B cell (primary cell): ENCODE results near the gene CLASP1. TPM values are rescaled to one million over a fixed set of nuclear protein-coding genes. Genes with fewer than 3 reads are reported as not detected.

Experiments used
- ATAC-seq: fragments of 200-7000 bp; cut with Tn5 transposase; one replicate; pipeline ENCODE4 v1.10.0; 2021; ENCODE audit warnings: low read depth, mild to moderate bottlenecking, moderate number of reproducible peaks, moderate library complexity
- CTCF ChIA-PET: fragments of 350-600 bp; sonication (Branson Sonifier 250); formaldehyde crosslinking; loops from one replicate; lab custom pipeline; 2021; ENCODE audit warnings: antibody characterized with exemption, inconsistent platforms; lab: Charles Lee
- POLR2A ChIA-PET: fragments of 350-600 bp; sonication (Branson Sonifier 250); formaldehyde crosslinking; loops from one replicate; lab custom pipeline; 2021; ENCODE audit warnings: antibody characterized with exemption; lab: Charles Lee
- DNase-seq: peaks from one replicate; pipeline ENCODE4 v3.0.0; 2013
- H2AFZ ChIP-seq: 2 replicates; pipeline ENCODE4 v1.6.1; 2012; ENCODE audit warnings: mild to moderate bottlenecking, low read depth, low read length; ENCODE audit not compliant: insufficient read depth, poor library complexity, severe bottlenecking
- H3K27ac ChIP-seq, 2 donors: 1 replicate in 1 of 2; 2 replicates in 1 of 2; pipeline ENCODE4 v1.5.1; 2012 to 2013; ENCODE audit warnings: low read length in 2 of 2, mild to moderate bottlenecking in 2 of 2, moderate library complexity in 1 of 2
- H3K27me3 ChIP-seq, 4 experiments: fragments of 200-600 bp in 1 of 4; sonication (generic) in 1 of 4; replicated peaks in 1 of 4; 1 replicate in 2 of 4; 2 replicates in 2 of 4; pipeline versions ENCODE4 v1.6.1 to v1.7.0; 2013 to 2016; ENCODE audit warnings: low read length in 3 of 4, mild to moderate bottlenecking in 2 of 4, mixed read lengths in 1 of 4, moderate library complexity in 1 of 4; ENCODE audit not compliant: insufficient read depth in 4 of 4, control insufficient read depth in 3 of 4; ENCODE audit errors: control extremely low read depth in 1 of 4
- H3K36me3 ChIP-seq, 2 experiments: replicated peaks in 1 of 2; 1 replicate in 1 of 2; 2 replicates in 1 of 2; pipeline versions ENCODE4 v1.6.1 to v1.7.1; 2013; ENCODE audit warnings: low read length in 1 of 2; ENCODE audit not compliant: insufficient read depth in 2 of 2, control insufficient read depth in 1 of 2; ENCODE audit errors: control extremely low read depth in 1 of 2, extremely low read depth in 1 of 2
- H3K4me1 ChIP-seq, 2 donors: fragments of 200-600 bp in 1 of 2; sonication (generic) in 1 of 2; 1 replicate in 1 of 2; 2 replicates in 1 of 2; pipeline versions ENCODE4 v1.5.1 to v1.6.1; 2013 to 2017; ENCODE audit warnings: low read length in 2 of 2; ENCODE audit not compliant: control insufficient read depth in 2 of 2, insufficient read depth in 2 of 2
- H3K4me2 ChIP-seq: replicated peaks from 2 replicates; pipeline ENCODE3; 2012; ENCODE audit warnings: mild to moderate bottlenecking, low read depth, low read length; ENCODE audit not compliant: poor library complexity, severe bottlenecking
- H3K4me3 ChIP-seq, 5 experiments: fragments of 200-600 bp in 1 of 5; sonication (generic) in 1 of 5; 1 replicate in 3 of 5; 2 replicates in 2 of 5; pipeline versions ENCODE4 v1.5.1 to v1.7.0; 2011 to 2016; ENCODE audit warnings: low read length in 4 of 5, mild to moderate bottlenecking in 4 of 5, low read depth in 2 of 5, control low read depth in 1 of 5, moderate library complexity in 1 of 5; ENCODE audit not compliant: insufficient read depth in 1 of 5; ENCODE audit errors: control extremely low read depth in 1 of 5, extremely low read depth in 1 of 5
- H3K79me2 ChIP-seq: fragments of 200-600 bp; sonication (generic); one replicate; pipeline ENCODE4 v1.6.0; 2016; ENCODE audit warnings: low read length; ENCODE audit not compliant: control insufficient read depth, insufficient read depth
- H3K9ac ChIP-seq: fragments of 200-600 bp; sonication (generic); 2 replicates; pipeline ENCODE4 v1.6.1; 2017; ENCODE audit warnings: mild to moderate bottlenecking, low read length, moderate library complexity
- H3K9me3 ChIP-seq, 3 donors: one replicate each; pipeline versions ENCODE4 v1.6.1 to v1.7.1; 2013; ENCODE audit warnings: low read length in 2 of 3; ENCODE audit not compliant: control insufficient read depth in 2 of 3, insufficient read depth in 1 of 3; ENCODE audit errors: control extremely low read depth in 1 of 3
- H4K20me1 ChIP-seq: 2 replicates; pipeline ENCODE4 v1.6.0; 2012; ENCODE audit warnings: mild to moderate bottlenecking, low read length; ENCODE audit not compliant: insufficient read depth, control insufficient read depth, poor library complexity, severe bottlenecking
- H3K27ac Mint-ChIP-seq: one replicate; pipeline ENCODE4 v1.8.0; 2021; ENCODE audit warnings: mixed read lengths
- H3K27me3 Mint-ChIP-seq: one replicate; pipeline ENCODE4 v1.8.0; 2021; ENCODE audit warnings: mixed read lengths
- H3K4me1 Mint-ChIP-seq: one replicate; pipeline ENCODE4 v1.8.0; 2021; ENCODE audit warnings: mixed read lengths
- H3K4me3 Mint-ChIP-seq: one replicate; pipeline ENCODE4 v1.8.0; 2021; ENCODE audit warnings: mixed read lengths
- H3K9me3 Mint-ChIP-seq: one replicate; pipeline ENCODE4 v1.8.0; 2022; ENCODE audit warnings: mixed read lengths; ENCODE audit not compliant: insufficient read depth
- EZH2 ChIP-seq: IDR thresholded peaks from 2 replicates; pipeline ENCODE4 v1.6.1; 2012; ENCODE audit warnings: borderline replicate concordance, low read depth, mild to moderate bottlenecking, moderate library complexity, low read length; ENCODE audit not compliant: insufficient read depth, poor library complexity, severe bottlenecking
- WGBS: methylation state at CpG from one replicate; pipeline ENCODE4 v1.1.5; 2013; ENCODE audit warnings: missing lambda C conversion rate; ENCODE audit not compliant: insufficient coverage; 5-methylcytosine and 5-hydroxymethylcytosine counted together
- intact Hi-C: fragments of 100-400 bp; cut with micrococcal nuclease; formaldehyde crosslinking; loops from one replicate; pipeline ENCODE4 v1.10.0; 2022
- polyA plus RNA-seq: library from polyadenylated mRNA; depleted of rRNA; stranded (reverse); fragments of >200 nt; gene quantifications from 2 replicates; pipeline ENCODE4 v1.2.3, GENCODE V29; 2012
- total RNA-seq, 2 donors: library from RNA; stranded (reverse); fragments of 120-200 nt in 1 of 2; gene quantifications; 1 replicate in 1 of 2; 2 replicates in 1 of 2; pipeline versions ENCODE4 v1.2.3 to v1.2.4, GENCODE V29; 2013 to 2022
- TF ChIP-seq, protein P1 (sequence below): fragments of 200-600 bp; IDR thresholded peaks from one replicate; pipeline ENCODE4 v1.8.0; 2022; ENCODE audit warnings: antibody characterized with exemption, mild to moderate bottlenecking

Gene CLASP1
- total and polyA plus RNA-seq, 2 donors (not counting 1 experiment from before 2014, with no cell fraction given): 8.7 to 88.0 TPM

GRCh38 chr2:121367246-121367900 lies 281.9 kb downstream of the CLASP1 start:
- ATAC-seq (no peak), DNase-seq (no peak)
- ChIA-PET POLR2A (no interaction called here), CTCF (no interaction called here)
- H3K4me3 Mint-ChIP-seq: no peak overlapping the region
- no peak overlapping the region for H3K4me3 ChIP-seq
- WGBS: 100% methylated on average over 6 of the region's 26 CpGs
- no peaks in the 10 kb centered on the region for H4K20me1 ChIP-seq
- no peaks in the 10 kb centered on the region for H3K4me1 ChIP-seq
- H2AFZ ChIP-seq: no peak overlapping the region
- H3K9ac ChIP-seq: no peak overlapping the region
- no peaks in the 10 kb centered on the region for H3K9me3 Mint-ChIP-seq
- H3K36me3 ChIP-seq: peaks cover 0 to 58% of the 10 kb centered on the region in 2 experiments
- H3K79me2 ChIP-seq: no peaks in the 10 kb centered on the region
- no peaks in the 10 kb centered on the region for H3K27me3 ChIP-seq
- H3K27ac Mint-ChIP-seq: no peak overlapping the region
- intact Hi-C loops: no loop called here
- H3K27ac ChIP-seq: no peak overlapping the region
- H3K9me3 ChIP-seq: no peaks in the 10 kb centered on the region
- no peaks in the 10 kb centered on the region for H3K4me1 Mint-ChIP-seq
- H3K27me3 Mint-ChIP-seq: no peaks in the 10 kb centered on the region
- no peak overlapping the region for H3K4me2 ChIP-seq
- no peak for TF ChIP-seq EZH2
- TF ChIP-seq, protein P1, sequence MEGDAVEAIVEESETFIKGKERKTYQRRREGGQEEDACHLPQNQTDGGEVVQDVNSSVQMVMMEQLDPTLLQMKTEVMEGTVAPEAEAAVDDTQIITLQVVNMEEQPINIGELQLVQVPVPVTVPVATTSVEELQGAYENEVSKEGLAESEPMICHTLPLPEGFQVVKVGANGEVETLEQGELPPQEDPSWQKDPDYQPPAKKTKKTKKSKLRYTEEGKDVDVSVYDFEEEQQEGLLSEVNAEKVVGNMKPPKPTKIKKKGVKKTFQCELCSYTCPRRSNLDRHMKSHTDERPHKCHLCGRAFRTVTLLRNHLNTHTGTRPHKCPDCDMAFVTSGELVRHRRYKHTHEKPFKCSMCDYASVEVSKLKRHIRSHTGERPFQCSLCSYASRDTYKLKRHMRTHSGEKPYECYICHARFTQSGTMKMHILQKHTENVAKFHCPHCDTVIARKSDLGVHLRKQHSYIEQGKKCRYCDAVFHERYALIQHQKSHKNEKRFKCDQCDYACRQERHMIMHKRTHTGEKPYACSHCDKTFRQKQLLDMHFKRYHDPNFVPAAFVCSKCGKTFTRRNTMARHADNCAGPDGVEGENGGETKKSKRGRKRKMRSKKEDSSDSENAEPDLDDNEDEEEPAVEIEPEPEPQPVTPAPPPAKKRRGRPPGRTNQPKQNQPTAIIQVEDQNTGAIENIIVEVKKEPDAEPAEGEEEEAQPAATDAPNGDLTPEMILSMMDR: no peak

GRCh38 chr2:121366040-121366439 lies 283.2 kb downstream of the CLASP1 start:
- no peak for ATAC-seq
- Mint-ChIP-seq H3K4me1 (no peaks in the 10 kb centered on the region), H3K27ac (no peak overlapping the region), H3K4me3 (no peak overlapping the region), H3K9me3 (no peaks in the 10 kb centered on the region), H3K27me3 (no peaks in the 10 kb centered on the region)
- intact Hi-C loops: no loop called here
- no peak overlapping the region for H3K4me3 ChIP-seq
- DNase-seq: no peak
- no peaks in the 10 kb centered on the region for H3K79me2 ChIP-seq
- H3K4me2 ChIP-seq: no peak overlapping the region
- no peak overlapping the region for H3K9ac ChIP-seq
- POLR2A ChIA-PET: no interaction called here
- TF ChIP-seq, protein P1: no peak
- no peak for TF ChIP-seq EZH2
- H4K20me1 ChIP-seq: no peaks in the 10 kb centered on the region
- H3K9me3 ChIP-seq: no peaks in the 10 kb centered on the region
- no peaks in the 10 kb centered on the region for H3K4me1 ChIP-seq
- H3K27ac ChIP-seq: no peak overlapping the region
- H3K36me3 ChIP-seq: peaks cover 0 to 71% of the 10 kb centered on the region in 2 experiments
- H3K27me3 ChIP-seq: no peaks in the 10 kb centered on the region
- CTCF ChIA-PET: interaction anchor here (1.4 kb wide), 1 partner anchor 9 kb away, joined by 5 read pairs; no protein-coding TSS in a partner anchor
- H2AFZ ChIP-seq: no peak overlapping the region
